RWPE1 (cell line): ENCODE measurements around the gene TBC1D5.
"Not testable (repeated sequence)": the region's sequence is repeated elsewhere in the genome, so short reads cannot be mapped to it uniquely, and the experiment has no call there.

Source experiments
- CTCF ChIA-PET: fragments of 350-600 bp; sonication (Branson Sonifier 250); formaldehyde crosslinking; extraction: SDS; loops from one replicate; lab custom pipeline; 2021; lab: Yijun Ruan, JAX
- POLR2A ChIA-PET: fragments of 400-600 bp; formaldehyde crosslinking; extraction: SDS; loops from one replicate; lab custom pipeline; 2020; ENCODE audit warnings: antibody characterized with exemption; ENCODE audit not compliant: low non-redundant PET; lab: Yijun Ruan, JAX
- DNase-seq: peaks from one replicate; pipeline ENCODE4 v3.0.0; 2012; ENCODE audit warnings: low spot score
- H3K27ac ChIP-seq: fragments of 450-650 bp; 2 replicates; pipeline ENCODE4 v1.5.1; 2017
- CTCF ChIP-seq: fragments of 450-650 bp; conservative IDR thresholded peaks from 2 replicates; pipeline ENCODE4 v1.5.1; 2017; ENCODE audit warnings: low read depth, mild to moderate bottlenecking

Gene TBC1D5

GRCh38 chr3:17356585-17356984 is 385.8 kb downstream of the TBC1D5 start:
- DNase-seq = no peak
- no peak for TF ChIP-seq CTCF
- ChIA-PET POLR2A (no interaction called here), CTCF (interaction anchor here (0.6 kb wide), 1 partner anchor 9 kb away, joined by 3 read pairs; no protein-coding TSS in a partner anchor)
- no peak overlapping the region for H3K27ac ChIP-seq

GRCh38 chr3:17355591-17355990 is 386.8 kb downstream of the TBC1D5 start:
- no peak for TF ChIP-seq CTCF
- CTCF ChIA-PET = interaction anchor here (0.6 kb wide), 1 partner anchor 10 kb away, joined by 3 read pairs; no protein-coding TSS in a partner anchor
- no peak for DNase-seq

GRCh38 chr3:17354341-17354740 is 388.1 kb downstream of the TBC1D5 start:
- no peak for TF ChIP-seq CTCF
- no peak for DNase-seq
- ChIA-PET CTCF (interaction anchor here (0.6 kb wide), 2 partner anchors 484 to 512 kb away, joined by 5 to 7 read pairs; no protein-coding TSS in a partner anchor), POLR2A (no interaction called here)
- no peak overlapping the region for H3K27ac ChIP-seq

More at GRCh38 chr3:17355591-17355990, 386.8 kb downstream of the TBC1D5 start:
- POLR2A ChIA-PET = no interaction called here
- H3K27ac ChIP-seq = no peak overlapping the region

- DNase-seq = no peak
- ChIA-PET POLR2A (no interaction called here), CTCF (no interaction called here)
- no peak for TF ChIP-seq CTCF
- no peak overlapping the region for H3K27ac ChIP-seq
Observed at GRCh38 chr3:17352620-17353019, 389.8 kb downstream of the TBC1D5 start.

GRCh38 chr3:17351193-17351592 is 391.2 kb downstream of the TBC1D5 start:
- POLR2A ChIA-PET, H3K27ac ChIP-seq, CTCF ChIA-PET: not testable (repeated sequence)

GRCh38 chr3:17349093-17349492 is 393.3 kb downstream of the TBC1D5 start:
- H3K27ac ChIP-seq = no peak overlapping the region
- TF ChIP-seq CTCF = no peak
- CTCF ChIA-PET = no interaction called here
- no peak for DNase-seq
- POLR2A ChIA-PET = no interaction called here

More at GRCh38 chr3:17351193-17351592, 391.2 kb downstream of the TBC1D5 start:
- DNase-seq = not testable (repeated sequence)

- POLR2A ChIA-PET = no interaction called here
- no peak for TF ChIP-seq CTCF
- DNase-seq = no peak
- CTCF ChIA-PET = no interaction called here
- H3K27ac ChIP-seq = no peak overlapping the region
Observed at GRCh38 chr3:17342119-17342518, 400.3 kb downstream of the TBC1D5 start.
